Stimulated activated CD8-positive, alpha-beta memory T cell treated with anti-CD3 and anti-CD28 coated beads, Interleukin-7, amount 100 ng/mL, for 1 hour (primary cell): ENCODE results near the gene IMMP2L.
"Not testable (repeated sequence)": the region's sequence is repeated elsewhere in the genome, so short reads cannot be mapped to it uniquely, and the experiment has no call there.

ENCODE experiments used
- DNase-seq, 2 donors: peaks; one replicate each; pipeline ENCODE4 v3.0.0-alpha.2; 2020; ENCODE audit warnings: low read depth in 2 of 2

Gene IMMP2L

GRCh38 chr7:111509288-111509687, 53.0 kb downstream of the IMMP2L start:
- DNase-seq, result no peak

GRCh38 chr7:111508387-111508786, 53.9 kb downstream of the IMMP2L start:
- no peak for DNase-seq

DNA sequence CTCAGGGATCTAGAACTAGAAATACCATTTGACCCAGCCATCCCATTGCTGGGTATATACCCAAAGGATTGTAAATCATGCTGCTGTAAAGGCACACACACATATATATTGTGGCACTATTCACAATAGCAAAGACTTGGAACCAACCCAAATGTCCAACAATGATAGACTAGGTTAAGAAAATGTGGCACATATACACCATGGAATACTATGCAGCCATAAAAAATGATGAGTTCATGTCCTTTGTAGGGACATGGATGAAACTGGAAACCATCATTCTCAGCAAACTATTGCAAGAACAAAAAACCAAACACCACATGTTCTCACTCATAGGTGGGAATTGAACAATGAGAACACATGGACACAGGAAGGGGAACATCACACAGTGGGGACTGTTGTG, 56.9 kb downstream of the IMMP2L start:
- DNase-seq, result not testable (repeated sequence)

DNA sequence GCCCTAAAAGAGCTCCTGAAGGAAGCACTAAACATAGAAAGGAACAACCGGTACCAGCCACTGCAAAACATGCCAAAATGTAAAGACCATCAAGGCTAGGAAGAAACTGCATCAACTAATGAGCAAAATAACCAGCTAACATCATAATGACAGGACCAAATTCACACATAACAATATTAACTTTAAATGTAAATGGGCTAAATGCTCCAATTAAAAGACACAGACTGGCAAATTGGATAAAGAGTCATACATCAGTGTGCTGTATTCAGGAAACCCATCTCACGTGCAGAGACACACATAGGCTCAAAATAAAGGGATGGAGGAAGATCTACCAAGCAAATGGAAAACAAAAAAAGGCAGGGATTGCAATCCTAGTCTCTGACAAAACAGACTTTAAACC, 60.5 kb downstream of the IMMP2L start:
- not testable (repeated sequence) for DNase-seq

- DNase-seq, result no peak
Measured at GRCh38 chr7:111499027-111499426, 63.3 kb downstream of the IMMP2L start.

GRCh38 chr7:111498391-111499007, 63.8 kb downstream of the IMMP2L start:
- no peak for DNase-seq

DNA sequence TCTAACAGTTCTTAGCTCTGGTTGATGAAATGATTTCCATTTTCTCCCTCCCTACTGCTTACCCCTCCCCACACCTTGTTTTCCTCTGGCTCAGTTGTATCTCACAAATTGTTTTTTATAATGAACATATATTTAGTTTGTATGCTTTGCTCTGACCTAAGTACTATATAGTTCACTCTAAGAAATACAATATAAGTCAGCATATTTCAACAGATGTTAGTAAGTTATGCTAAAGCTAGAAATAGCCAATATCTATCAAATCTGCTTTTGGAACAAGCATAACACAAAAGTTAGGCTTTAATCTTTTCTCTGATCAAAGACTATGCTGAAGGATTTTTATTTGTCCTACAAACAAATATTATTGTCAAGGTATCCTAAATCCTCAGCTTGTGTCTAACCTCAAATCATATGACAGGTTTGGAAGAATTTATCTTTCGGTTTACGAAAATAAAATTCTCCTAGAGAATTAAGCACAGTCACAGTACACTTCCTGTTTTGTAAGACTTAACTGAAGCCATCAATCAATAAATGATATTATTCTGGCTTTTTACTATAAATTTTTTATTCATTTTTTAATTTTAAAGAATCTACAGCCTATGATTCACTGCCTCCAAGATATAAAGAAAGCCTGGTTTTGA, 67.0 kb downstream of the IMMP2L start:
- DNase-seq, result no peak

DNA sequence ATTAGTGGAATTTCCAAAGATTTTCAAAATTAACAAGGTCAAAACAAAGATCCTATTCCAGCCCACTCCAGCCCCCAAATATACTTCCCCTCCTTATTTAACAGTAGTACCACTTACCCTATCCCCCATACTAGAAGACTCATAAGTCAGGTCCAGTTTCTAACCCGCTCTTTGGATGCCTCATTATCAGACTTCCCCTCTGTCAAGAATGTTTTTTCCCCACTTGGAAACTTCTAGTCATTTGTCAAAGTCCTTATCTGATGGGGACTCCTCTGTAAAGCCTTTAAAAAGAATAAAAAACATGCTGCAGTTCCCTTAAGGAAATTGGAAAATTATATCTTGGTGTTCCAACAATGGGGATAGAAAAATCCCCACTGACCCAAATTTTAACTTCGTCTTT, 70.1 kb downstream of the IMMP2L start:
- DNase-seq, result no peak

GRCh38 chr7:111486472-111487142, 75.7 kb downstream of the IMMP2L start:
- DNase-seq, result no peak

GRCh38 chr7:111485701-111486380, 76.5 kb downstream of the IMMP2L start:
- DNase-seq, result no peak

GRCh38 chr7:111483078-111483477, 79.2 kb downstream of the IMMP2L start:
- DNase-seq, result no peak

GRCh38 chr7:111477462-111478225, 84.6 kb downstream of the IMMP2L start:
- no peak for DNase-seq

- no peak for DNase-seq
Measured at GRCh38 chr7:111476586-111477293, 85.6 kb downstream of the IMMP2L start.

GRCh38 chr7:111475959-111476358, 86.3 kb downstream of the IMMP2L start:
- no peak for DNase-seq

DNA sequence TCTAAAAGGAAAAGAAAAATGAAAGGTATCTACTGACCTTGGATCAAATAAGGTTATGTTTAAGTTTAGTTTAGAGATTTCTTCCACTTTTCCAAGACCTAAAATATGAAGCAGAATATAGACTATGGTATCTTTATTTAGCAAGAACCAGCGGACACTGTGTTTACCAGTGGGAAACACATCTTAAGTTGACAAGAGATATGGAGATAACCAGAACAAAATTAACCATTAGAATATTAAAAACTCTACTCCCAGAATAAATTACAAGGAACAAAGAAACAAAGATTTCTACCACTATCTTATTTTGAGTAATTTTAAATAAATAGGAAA, 86.9 kb downstream of the IMMP2L start:
- no peak for DNase-seq

DNA sequence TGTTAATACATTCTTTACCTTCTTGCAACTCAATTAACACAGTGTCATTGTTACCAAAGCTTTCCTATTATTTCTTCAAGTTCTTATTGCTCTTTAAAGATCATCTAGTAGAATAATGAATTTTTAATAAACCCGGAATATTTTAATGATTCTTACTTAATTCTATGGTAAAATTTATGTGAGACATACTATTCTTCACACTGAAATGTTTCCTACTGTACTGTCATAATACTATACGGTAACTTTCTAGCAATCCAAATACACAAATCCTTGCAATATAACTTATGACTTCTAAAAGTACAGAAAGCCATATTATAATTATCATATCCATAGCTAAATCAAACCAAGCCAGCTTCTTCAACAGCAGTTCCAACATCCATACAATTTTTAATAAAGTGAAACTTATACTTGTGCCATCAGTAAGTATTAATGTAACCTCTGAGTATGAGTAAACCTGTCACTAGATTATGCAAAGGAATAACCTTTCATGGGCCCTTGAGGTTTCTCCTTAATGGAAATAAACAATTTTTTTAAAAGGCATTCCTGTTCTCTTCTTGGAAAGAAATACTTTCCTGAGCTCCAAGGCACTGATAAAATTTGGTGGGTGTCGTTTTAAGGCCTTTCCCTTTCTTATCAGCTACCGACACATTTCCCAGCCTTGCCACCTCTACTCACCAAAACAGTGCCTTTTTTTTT, 87.4 kb downstream of the IMMP2L start:
- DNase-seq, result no peak

GRCh38 chr7:111473449-111474198, 88.7 kb downstream of the IMMP2L start:
- DNase-seq, result no peak

DNA sequence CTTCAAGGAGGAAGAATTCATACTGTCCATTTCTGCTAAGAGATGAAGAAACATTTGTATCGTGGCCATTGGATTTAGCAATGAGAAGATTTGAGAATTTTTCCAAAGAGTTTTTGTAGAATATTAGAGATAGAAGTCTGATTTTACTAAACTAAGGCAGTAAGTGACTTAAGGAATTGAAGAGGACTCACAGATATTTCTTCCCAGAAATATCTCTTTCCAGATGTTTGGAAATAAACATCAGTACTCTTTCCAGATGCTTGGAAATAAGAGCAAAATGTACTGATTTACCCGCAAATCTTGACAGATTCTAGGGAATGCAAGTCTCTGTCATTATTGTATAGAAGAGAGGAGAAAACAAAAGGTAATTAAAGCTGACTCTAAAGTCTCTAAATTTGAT, 91.3 kb downstream of the IMMP2L start:
- DNase-seq, result no peak

DNA sequence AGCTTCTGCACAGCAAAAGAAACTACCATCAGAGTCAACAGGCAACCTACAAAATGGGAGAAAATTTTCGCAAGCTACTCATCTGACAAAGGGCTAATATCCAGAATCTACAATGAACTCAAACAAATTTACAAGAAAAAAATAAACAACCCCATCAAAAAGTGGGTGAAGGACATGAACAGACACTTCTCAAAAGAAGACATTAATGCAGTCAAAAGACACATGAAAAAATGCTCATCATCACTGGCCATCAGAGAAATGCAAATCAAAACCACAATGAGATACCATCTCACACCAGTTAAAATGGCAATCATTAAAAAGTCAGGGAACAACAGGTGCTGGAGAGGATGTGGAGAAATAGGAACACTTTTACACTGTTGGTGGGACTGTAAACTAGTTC, 92.4 kb downstream of the IMMP2L start:
- DNase-seq, result not testable (repeated sequence)

DNA sequence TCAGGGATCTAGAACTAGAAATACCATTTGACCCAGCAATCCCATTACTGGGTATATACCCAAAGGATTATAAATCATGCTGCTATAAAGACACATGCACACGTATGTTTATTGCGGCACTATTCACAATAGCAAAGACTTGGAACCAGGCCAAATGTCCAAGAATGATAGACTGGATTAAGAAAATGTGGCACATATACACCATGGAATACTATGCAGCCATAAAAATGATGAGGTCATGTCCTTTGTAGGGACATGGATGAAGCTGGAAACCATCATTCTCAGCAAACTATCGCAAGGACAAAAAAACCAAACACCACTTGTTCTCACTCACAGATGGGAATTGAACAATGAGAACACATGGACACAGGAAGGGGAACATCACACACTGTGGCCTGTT, 96.5 kb downstream of the IMMP2L start:
- not testable (repeated sequence) for DNase-seq
